Fibroblast of skin of right quadriceps (primary cell): Measurements from ENCODE around the gene HOXC4.
A peak's percentile ranks its signal among the peaks of the same experiment; 100 is the strongest.

Source experiments
- DNase-seq: peaks from one replicate; pipeline ENCODE4 v3.0.0-alpha.2; 2013

The HOXC4 gene

DNA sequence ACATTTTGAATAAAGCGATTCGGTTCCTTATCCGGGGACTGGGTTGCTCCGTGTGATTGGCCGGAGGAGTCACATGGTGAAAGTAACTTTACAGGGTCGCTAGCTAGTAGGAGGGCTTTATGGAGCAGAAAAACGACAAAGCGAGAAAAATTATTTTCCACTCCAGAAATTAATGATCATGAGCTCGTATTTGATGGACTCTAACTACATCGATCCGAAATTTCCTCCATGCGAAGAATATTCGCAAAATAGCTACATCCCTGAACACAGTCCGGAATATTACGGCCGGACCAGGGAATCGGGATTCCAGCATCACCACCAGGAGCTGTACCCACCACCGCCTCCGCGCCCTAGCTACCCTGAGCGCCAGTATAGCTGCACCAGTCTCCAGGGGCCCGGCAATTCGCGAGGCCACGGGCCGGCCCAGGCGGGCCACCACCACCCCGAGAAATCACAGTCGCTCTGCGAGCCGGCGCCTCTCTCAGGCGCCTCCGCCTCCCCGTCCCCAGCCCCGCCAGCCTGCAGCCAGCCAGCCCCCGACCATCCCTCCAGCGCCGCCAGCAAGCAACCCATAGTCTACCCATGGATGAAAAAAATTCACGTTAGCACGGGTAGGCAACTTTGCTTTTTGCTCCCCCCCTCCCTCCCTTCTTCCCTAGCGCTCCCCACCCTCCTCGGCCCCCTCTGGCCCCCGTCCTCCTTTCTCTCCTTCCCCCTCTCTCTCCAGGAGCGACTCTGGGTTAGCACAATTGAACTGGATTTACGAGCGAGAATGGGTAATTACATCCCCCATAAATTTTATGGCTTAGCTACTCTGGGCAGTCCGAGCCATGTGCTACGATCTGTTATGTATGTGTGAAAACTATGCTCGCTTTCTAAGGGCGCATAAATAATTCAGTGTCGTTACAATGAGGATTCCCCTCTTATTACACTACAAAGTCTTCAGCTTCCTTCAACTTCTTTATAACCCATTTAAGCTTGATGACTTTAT lies at the start of gene HOXC4:
TSS of gene HOXC4 (plus strand) at position 85 of the 991 bp plus-strand sequence. CDS start at position 173, 88 bp downstream.
- no peak for DNase-seq

DNA sequence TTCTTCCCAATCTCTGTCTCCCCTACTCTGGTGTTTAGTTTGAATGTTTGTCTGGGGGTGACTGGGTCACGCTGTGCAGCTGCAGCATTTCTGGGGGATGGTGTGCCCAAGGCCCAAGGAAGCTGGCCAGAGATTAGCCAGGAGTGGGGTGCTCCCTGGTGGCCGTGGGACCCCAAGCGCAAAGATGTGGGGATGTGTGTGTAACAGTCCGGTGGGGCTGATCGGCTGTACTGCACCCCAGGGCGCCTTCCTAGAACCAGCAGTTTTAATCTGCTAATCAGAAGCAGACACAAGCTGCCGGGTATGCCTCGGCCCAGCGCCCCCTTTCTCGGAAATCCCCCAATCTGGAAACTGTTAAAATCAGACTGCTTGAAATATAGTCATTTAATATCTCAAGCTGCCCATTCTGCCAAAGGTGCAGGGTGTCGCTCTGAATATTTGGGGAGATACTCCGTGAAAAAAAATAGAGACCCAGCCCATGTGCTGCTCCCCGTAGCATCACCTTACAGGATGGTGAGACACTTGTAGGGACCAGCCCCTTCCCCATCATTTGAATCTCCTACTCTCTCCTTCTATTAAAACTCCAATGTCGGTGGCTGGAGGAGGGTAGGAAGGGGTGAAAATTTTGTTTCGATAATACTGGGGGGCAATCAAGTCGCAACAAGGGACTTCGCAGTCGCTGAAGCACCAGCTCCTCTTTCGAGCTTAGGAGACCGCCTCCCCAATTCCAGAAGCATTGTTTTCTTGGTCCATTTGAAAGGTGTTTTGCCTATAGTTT lies 49.4 kb upstream of the HOXC4 start:
- DNase-seq = peak; percentile 73

DNA sequence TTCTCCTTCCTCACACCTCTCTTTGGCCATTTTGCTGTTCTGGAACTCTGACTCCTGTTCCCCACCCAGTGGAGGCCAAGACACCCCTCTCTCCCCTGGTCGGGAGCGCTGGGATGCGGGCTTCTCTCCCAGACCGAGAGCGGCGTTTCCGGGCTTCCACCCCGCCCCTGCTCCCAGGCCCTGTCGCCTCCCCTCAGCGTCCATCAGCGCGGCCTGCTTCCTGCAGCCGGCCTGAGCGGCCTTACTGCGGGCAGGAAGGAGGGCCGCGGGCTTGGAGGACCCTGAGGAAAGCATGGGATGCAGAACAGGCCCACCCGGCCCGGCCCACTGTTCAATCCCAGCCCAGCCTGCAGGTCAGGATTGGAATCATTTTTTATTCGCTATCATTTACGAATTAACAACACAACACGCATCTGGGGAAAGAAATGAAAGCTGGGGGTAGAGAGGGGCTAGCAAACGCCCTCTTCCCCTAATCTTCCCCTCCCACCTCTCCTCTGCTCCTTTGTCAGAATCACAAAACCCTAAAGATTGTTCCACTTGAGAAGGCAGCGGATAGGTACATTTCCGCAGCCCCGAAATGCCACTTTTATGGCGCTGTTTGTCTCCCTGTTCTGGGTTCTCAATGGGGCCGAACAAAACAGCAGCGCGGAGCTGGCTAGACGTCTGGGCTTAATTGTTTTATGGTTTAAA lies 48.6 kb upstream of the HOXC4 start:
- no peak for DNase-seq

DNA sequence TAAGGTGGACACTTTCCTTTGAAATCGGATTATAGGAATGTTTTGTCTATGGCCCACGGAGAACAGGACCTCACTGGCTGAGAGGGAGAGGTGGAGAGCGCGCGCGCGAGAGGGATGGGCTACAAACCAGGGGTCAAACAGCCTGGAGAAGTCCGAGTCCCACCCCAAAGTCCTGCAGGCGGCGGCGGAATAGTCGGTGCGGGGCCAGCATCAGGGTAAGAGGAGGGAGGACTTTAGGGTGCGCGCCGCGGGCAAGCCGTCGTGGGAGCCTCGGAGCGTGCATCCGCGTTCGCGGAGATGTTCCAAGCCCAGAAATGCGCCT lies 48.1 kb upstream of the HOXC4 start:
- no peak for DNase-seq

DNA sequence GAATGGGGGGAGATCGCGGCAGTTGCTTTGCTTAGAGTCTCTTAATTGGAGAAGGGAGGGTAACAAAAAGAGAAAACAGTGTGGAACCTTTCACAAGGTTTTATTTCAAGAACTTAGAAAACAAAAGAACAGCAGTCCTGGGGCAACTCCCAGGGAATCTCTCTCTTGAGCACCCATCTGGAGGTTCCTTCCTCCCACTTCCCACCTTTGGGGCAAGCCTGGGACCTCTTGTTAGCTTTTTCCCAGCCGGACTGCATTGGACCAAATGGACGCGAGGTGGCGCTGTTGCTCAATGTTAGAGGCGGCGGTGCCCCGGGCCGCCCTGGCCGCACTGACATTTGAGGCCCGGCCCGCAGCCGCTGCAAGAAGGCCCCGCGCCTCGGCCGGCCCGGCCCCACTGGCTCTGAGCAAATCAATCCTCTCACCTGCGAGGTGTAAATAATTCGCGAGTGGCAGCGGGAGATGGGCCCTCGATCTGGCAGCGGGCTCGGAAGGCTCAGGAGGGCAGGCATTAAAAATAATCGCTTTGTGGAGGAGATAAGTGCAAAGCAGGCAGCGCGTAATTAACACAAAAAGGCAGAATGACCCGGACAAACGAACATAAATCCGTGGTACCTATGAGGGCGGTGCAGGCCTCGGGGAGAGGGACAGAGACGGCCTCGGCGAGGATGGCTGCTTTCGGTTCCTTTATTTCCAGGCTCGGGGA lies 47.6 kb upstream of the HOXC4 start:
- DNase-seq = peak; percentile 89

DNA sequence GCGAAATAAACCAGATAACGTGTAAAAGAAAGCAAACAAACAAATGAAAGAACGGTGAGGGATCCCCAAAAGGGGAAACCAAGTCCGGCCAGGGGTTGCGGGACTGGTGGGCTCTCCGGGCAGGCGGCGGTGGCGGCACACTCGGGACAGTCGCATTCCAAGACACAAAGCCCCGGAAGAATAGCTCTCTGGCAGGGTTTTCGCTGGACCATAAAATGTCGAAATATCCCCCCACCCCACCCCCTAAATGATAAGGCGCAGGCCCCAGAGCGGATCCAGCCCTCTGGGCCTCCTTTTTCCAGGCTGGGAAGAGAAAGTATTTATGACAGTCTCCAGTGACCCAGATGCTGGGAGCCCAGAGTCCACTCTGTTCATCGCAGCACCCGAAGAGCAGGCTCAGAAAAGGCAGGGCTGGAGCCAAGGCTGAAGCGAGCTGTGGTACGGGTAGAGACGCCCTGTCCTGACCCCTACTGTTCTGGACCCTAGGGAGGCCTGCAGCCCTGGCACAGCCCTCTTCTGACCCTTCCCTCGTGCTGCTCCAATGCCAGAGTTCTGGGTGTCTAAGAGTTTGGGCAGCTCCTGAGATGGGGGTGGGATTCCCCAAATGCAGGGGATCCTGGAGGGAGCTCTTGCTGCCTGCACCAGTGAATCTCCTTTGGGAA lies 46.9 kb upstream of the HOXC4 start:
- no peak for DNase-seq

DNA sequence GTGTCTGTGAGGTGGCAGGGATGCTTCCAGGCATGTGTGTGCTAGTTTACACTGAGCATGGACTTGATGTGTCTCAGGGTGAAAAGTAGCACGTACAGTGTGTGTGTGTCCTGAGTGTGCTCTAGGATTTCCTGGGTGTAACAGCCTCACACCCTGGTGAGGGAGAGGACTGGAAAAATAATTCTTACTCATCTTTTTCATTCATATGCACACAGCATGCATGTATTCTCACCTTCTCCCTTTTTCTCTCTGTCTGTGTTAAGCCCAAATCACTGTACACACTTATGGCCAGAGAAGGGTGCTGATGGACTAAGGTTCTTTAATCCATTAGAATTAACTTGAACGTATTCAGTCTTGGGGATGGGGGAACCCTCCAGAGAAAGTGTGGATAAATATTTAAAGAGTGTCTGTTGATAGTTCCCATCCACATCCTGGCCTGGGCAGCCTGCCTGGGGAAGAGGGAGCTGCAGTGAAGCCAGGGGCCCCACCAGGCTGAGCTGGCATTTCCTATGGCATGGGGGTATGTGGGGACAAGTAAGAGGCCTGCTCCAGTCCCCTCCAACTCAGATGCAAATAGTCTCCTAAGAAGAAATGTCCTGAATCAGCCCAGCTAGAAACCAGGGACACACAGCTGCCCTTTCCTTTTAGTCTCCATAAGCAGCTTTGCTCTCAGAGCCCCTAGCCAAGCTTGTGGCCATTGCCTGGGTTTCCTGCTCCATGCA lies 45.9 kb upstream of the HOXC4 start:
- DNase-seq = no peak

DNA sequence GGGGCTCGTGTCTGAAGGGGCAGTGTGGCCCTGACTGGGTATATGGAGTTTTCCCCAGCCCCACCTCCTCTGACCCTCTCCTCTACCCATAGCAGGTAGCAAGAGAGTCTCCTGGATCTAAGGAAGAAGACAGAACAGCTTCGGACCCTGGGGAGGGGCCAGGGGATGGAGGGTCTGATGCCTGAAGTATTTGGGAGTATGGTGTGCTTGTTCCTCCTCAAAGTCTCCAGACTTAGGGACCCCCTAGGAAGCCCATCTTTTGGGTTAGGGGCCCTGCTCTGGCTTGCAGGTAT lies 45.4 kb upstream of the HOXC4 start:
- no peak for DNase-seq

DNA sequence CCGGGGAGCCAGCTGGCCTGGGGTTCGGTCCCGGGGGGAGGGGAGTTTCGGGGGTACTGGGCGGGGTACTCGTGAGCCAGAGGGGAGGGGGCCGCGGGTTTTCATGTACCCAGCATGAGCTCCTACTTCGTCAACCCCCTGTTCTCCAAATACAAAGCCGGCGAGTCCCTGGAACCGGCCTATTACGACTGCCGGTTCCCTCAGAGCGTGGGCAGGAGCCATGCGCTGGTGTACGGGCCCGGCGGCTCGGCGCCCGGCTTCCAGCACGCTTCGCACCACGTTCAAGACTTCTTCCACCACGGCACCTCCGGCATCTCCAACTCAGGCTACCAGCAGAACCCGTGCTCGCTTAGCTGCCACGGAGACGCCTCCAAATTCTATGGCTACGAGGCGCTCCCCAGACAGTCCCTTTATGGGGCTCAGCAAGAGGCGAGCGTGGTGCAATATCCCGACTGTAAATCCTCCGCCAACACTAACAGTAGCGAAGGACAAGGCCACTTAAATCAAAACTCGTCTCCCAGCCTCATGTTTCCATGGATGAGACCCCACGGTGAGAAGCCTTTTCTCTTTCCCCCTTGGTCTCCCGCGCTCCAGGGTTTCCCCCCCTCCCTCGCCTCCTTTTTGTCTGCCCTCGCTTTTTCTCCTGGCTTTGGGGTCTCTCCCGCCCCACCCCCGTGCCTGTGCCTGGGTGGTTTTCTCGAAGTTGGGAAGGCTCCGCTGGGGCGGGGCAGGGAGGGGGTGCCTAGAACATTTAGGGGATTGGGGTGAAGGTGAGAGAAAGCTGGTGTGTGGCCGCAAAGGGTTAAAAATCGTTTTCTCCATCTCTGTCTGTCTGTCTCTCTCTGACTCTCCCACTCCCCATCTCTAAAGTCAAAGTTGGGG lies 44.2 kb upstream of the HOXC4 start:
- no peak for DNase-seq

DNA sequence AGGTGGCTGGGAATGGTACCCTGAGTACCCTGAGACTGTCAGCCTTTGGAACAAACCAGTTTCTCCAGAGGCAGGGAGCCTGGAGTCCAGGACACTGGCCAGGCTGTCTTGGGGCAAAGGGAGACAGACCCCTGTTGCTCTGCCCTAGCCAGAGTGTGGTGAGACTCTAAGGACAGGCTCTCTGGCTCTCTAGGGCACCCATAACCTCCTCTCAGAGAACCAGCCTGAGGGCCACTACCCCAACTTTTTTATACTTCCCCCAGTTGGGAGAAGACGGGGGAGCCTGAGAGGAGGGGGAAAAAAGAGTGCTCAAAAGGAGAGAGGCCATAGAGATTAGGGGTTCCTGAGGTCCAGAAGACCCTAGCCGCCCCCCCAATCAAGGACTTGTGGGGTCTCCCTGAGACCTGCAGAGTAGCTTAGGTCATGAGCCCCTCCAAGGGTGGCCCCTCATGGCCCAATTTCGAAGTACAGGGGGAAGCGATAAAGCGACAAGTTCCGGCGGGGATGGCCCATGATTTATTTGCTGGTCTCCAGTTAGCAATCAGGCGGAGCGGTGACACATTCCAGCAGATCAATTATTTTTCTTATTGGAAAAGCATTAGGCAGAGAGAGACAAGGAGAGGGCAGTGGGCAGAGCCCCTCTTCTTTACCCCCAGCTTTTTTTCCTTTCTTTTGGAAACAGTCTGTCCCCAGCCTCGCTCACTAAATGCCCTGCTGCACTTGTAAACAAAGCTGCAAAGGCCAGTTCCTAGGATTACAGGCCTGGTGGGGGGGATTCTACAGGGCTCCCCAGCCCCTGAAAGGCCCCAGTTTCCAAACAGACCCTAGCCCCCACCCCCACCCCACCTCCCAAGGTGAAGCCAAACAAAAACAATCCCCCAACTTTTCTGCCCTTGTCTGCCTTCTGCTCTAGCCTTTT lies 43.3 kb upstream of the HOXC4 start:
- DNase-seq = no peak

DNA sequence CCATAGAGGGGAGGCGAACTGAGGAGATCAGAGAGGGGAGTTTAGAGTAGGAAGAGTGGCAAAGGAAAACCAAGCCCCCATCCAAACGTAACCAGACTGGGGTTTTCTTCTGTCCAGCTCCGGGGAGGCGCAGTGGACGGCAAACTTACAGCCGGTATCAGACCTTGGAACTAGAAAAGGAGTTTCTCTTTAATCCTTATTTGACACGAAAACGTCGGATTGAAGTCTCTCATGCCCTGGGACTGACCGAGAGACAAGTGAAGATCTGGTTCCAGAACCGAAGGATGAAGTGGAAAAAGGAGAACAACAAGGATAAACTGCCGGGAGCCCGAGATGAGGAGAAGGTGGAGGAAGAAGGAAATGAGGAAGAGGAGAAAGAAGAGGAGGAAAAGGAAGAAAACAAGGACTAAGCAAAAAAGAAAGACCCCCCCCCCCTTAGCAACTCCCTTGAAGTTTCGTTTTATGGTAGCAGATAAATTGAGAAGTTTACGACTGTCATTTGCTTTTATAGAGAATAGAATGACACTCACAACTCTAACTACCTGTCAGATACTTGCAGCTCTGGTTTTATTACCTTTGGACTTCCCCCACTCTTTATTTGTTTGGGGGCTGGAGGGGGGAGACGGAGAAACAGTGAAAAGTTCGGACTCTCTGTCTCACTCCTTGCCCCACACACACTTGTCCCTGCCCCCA lies 42.5 kb upstream of the HOXC4 start:
- DNase-seq = no peak

DNA sequence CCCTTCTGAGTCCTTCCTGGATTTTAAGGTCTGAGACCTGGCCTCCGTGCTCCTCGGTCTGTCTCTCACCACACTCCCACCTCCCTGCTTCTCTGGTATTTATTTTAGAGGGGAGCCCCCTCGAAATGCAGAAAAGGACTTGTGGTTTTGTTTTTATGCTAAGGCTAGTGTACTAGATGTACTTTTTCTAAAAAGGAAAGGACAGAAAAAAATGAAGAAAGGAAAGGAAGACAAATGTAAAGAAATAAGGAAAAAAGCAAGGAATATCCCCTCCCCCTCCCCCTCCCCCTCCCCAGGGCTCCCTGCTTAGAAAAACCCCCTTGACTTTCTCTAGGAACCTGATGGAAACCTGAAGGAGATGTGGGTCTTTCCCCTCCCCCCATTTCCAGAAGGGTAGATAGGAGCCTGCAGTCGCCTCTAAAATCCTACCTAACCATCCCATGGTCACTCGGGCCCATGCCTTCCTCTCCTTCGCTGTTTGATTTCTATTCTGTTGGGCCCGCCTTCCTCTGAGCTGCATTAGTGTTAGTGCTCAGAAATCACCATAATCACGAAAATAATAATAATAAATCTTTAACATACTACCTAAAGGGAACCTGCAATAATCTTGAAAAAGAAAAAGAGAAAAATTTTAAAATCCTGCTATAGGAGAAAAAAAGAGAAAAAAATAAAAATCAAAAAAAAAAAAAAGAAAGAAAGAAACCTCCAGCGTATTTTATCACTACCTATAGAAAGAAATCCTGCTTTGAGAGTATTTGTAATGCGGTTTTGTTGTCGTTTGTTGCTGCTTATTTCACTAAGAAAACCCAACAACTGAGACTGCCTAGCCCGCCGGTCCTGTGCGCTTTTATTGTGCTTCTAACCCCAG lies 41.7 kb upstream of the HOXC4 start:
- DNase-seq = no peak

DNA sequence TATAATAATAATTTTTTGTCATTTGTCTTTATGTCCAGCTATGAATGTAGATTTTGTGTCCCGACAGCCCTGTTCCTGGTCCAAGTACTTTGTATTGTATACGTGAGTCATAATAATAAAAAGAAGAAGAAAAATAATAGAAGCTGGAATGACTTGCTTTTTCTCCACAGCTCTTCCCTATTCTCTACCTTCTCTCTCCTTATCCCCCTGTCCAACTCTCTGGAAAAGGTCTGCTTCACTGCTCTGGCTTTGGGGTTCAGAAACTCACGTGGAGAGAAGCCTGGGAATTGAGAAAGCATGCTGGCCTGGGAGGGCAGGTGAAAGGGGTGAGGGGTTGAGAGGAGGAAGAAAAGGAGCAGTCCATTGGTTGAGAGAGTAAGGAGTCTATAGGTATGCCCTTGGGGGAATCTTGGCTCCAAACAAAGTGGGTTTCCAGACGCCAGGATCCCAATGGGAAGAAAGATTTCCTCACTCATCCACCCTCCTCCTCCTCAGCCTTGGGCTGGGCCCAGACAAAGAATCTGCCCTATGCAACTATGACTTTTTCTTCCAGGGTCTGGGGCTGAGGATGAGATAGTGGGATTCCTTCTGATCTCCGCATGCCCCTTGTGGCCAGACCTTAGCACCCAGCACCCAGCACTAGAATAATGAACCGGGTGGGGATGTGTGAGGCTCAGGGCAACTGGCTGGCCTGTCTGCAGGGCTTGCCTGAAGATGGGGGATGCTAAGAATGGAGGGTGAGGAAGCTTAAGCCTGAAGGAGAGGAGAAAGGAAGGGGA lies 40.8 kb upstream of the HOXC4 start:
- DNase-seq = no peak

DNA sequence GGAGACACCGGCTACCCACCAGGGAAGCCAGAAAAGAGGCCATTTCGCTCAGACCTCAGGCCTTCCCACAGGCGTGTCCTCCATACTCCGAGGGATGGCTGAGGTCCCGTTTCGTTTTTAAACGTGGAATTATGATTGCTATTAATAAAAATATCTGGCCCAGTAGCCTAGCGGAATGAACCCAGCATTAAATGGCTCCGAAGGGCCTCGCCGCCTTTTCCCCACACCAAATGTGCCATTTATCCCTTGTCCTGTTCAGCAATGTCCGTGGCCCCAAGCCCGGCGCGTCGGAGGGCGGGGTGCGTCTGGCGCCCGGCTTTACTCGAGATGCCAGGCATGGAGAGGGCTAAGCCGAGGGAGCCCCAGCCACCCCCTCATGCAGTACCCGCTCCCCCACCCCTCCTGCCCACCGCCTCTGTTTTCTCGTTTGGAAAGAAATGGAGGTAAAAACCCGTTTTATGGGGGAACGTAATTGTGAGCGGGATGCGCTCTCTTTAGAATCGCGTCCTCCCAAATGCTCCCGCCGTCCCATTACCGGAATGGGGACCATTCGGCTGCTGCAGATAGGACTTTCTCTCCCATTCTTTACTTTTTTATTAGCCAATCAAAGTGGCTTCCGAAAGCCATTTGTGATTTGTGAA lies 39.1 kb upstream of the HOXC4 start:
- no peak for DNase-seq

DNA sequence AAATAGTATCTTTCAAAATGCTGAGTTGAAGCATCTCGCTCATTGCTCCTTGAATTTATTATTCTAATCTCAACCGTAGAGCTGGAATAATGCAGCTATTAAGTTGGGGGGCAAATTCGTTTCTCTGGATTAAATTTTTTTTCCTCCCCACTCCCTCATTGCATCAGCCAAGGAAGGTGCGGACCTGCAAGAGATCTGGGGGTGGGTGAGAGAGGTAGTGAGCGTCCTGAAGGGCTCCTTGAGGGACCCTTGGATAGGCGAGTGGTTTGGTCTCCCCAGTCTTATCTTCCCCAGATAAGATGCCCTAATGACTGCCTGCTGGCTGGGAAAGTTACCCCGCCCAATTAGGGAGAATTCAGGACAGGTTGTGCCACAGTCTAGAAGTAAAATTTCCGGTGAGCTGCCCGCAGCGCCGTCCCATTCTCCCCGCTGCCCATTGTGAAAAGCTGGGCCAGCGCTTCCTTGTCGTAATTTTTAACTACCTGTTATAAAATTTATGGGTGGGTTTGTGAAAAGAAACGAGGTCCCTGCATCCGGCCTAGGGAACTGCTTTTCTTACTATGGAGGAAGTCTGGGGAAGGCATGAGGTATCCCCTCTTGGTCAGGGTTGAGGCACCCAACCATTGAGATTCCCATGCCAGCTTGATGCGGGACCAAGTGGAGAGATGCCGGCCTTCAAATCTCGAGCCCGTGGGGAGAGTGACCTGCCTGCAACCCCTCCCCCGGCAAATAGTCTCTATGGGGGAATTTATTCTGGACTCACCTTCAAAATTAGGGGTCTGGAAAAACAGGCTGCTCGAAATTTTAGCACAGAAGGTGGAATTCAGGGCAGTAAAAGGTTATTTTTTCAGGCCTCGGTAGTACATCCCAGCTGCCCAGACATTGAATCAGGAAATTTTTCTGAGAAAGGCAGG lies 38.4 kb upstream of the HOXC4 start:
- DNase-seq = no peak
